ENCODE measurements around the gene TXNRD1.
A peak's percentile ranks its signal among the peaks of the same experiment; 100 is the strongest.
"Not testable (repeated sequence)": the region's sequence is repeated elsewhere in the genome, so short reads cannot be mapped to it uniquely, and the experiment has no call there.

The TXNRD1 gene

GRCh38 chr12:104215638-104216297 lies at the start of gene TXNRD1:
TSS of gene TXNRD1 (plus strand) at chr12:104215779. CDS start at chr12:104215803, 24 bp downstream.
- DNase-seq (ENCODE audit: low read depth in 2 of 2): peak; percentile 58 to 77

- DNase-seq (ENCODE audit: low read depth in 2 of 2): no peak
Measured at GRCh38 chr12:104165801-104166200, 49.8 kb upstream of the TXNRD1 start.

GRCh38 chr12:104166465-104166864 lies 49.1 kb upstream of the TXNRD1 start:
- DNase-seq (ENCODE audit: low read depth in 2 of 2): no peak

- DNase-seq (ENCODE audit: low read depth in 2 of 2): no peak
Measured at GRCh38 chr12:104167519-104168458, 47.8 kb upstream of the TXNRD1 start.

- DNase-seq (ENCODE audit: low read depth in 2 of 2): no peak
Measured at GRCh38 chr12:104168596-104168995, 47.0 kb upstream of the TXNRD1 start.

- no peak for DNase-seq (ENCODE audit: low read depth in 2 of 2)
Measured at GRCh38 chr12:104171785-104172569, 43.6 kb upstream of the TXNRD1 start.

GRCh38 chr12:104172570-104172947 lies 43.0 kb upstream of the TXNRD1 start:
- no peak for DNase-seq (ENCODE audit: low read depth in 2 of 2)

- not testable (repeated sequence) for DNase-seq (ENCODE audit: low read depth in 2 of 2)
Measured at GRCh38 chr12:104173804-104174203, 41.8 kb upstream of the TXNRD1 start.

- DNase-seq (ENCODE audit: low read depth in 2 of 2): no peak
Measured at GRCh38 chr12:104175726-104176247, 39.8 kb upstream of the TXNRD1 start.

GRCh38 chr12:104177336-104177662 lies 38.3 kb upstream of the TXNRD1 start:
- no peak for DNase-seq (ENCODE audit: low read depth in 2 of 2)

- DNase-seq (ENCODE audit: low read depth in 2 of 2): peak in 1 of 2 experiments; percentile 2
Measured at GRCh38 chr12:104177663-104178501, 37.7 kb upstream of the TXNRD1 start.

GRCh38 chr12:104180374-104180773 lies 35.2 kb upstream of the TXNRD1 start:
- DNase-seq (ENCODE audit: low read depth in 2 of 2): no peak

- DNase-seq (ENCODE audit: low read depth in 2 of 2): no peak
Measured at GRCh38 chr12:104181313-104181712, 34.3 kb upstream of the TXNRD1 start.

GRCh38 chr12:104182144-104182543 lies 33.4 kb upstream of the TXNRD1 start:
- no peak for DNase-seq (ENCODE audit: low read depth in 2 of 2)

GRCh38 chr12:104182621-104183378 lies 32.8 kb upstream of the TXNRD1 start:
- DNase-seq (ENCODE audit: low read depth in 2 of 2): no peak

GRCh38 chr12:104183443-104183842 lies 32.1 kb upstream of the TXNRD1 start:
- no peak for DNase-seq (ENCODE audit: low read depth in 2 of 2)

- no peak for DNase-seq (ENCODE audit: low read depth in 2 of 2)
Measured at GRCh38 chr12:104187446-104188155, 28.0 kb upstream of the TXNRD1 start.

GRCh38 chr12:104188534-104188933 lies 27.0 kb upstream of the TXNRD1 start:
- no peak for DNase-seq (ENCODE audit: low read depth in 2 of 2)

- no peak for DNase-seq (ENCODE audit: low read depth in 2 of 2)
Measured at GRCh38 chr12:104189915-104190555, 25.5 kb upstream of the TXNRD1 start.
